HG03060 (cell line): ENCODE data around the gene CLCN4.

Source experiments
- ATAC-seq: cut with Tn5 transposase; IDR thresholded peaks from one replicate; pipeline ENCODE4 v1.9.1; 2021; ENCODE audit warnings: low read depth, moderate number of reproducible peaks; ENCODE audit not compliant: unreplicated experiment

Gene CLCN4

GRCh38 chrX:10165580-10166247 lies 8.9 kb downstream of the CLCN4 start:
- no peak for ATAC-seq

- no peak for ATAC-seq
Measured at GRCh38 chrX:10166248-10166716, 9.5 kb downstream of the CLCN4 start.

DNA sequence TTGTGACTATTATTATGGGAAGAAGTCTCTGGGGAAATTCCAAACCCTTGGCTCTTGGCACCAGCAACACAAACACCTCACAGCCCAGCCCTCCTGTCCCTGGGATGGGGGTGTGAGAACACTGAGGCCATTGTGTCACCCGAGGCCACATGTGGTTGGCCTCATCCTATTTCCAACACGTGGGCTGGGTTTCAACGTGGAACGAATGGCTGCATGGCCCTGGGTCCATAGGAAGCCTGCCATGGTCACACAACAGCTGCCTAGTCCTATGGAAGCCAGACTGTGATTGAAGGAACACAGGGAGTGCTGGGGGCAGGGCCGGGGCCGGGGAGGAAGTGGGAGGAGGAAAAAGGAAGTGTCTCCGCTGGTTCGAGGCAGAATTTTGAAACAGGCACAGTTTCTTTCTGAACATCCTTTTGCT lies 10.0 kb downstream of the CLCN4 start:
- no peak for ATAC-seq

DNA sequence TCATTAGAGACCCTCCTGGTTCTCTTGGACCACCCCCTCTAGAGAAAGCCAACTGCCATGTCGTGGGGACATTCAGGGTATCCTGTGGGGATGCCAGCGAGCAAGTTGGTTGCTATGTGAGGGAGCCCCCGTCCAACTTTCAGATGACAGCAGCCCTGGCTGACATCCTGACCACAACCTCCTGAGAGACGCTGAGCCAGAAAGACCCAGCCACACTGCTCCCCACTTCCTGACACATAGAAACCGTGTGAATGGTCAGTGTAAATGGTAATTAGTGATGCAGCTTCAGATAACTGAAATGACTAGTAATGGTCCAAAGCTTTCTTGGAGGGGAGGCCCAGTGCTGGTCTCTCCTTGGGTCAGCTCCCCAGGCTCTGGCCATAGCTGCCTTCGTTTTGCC lies 10.8 kb downstream of the CLCN4 start:
- ATAC-seq: no peak

DNA sequence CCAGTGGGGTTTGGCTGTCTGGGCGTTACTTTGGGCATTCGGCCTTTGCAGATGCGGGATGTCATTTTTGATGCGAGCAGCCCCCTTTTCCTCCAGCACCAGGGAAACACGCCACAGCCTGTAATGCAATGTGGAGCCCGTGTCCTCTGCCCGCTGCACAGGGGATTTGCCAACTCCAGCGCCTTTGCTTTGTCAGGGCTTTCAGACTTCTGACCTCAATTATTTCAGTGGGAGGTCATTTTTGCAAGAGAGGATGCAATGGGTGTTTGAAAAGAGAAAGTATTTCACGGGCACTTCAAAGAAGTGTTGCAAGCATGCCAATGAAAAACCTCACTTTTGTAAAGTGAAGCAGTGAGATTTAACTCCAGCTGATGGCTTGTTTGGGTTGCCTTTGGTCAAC lies 11.5 kb downstream of the CLCN4 start:
- no peak for ATAC-seq

DNA sequence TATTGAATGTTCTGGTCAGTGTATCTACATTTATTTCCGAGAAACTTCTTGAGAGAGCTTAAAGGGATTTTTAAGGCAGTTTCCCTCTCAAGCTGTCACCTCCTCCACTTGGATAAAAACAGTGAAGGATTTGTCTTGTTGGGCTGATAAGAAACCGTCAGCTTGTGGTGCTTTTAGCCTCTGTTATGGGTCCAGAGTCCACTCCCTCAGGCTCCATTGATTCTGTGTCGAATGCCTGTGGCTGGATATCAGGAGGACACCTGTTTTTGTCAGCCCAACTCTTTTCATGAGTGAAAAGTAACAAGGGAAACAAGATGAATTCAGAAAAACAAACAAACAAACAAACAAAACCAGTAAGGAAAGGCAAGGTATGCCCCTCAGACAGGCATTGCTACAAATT lies 12.4 kb downstream of the CLCN4 start:
- no peak for ATAC-seq

- no peak for ATAC-seq
Measured at GRCh38 chrX:10171249-10171648, 14.5 kb downstream of the CLCN4 start.

DNA sequence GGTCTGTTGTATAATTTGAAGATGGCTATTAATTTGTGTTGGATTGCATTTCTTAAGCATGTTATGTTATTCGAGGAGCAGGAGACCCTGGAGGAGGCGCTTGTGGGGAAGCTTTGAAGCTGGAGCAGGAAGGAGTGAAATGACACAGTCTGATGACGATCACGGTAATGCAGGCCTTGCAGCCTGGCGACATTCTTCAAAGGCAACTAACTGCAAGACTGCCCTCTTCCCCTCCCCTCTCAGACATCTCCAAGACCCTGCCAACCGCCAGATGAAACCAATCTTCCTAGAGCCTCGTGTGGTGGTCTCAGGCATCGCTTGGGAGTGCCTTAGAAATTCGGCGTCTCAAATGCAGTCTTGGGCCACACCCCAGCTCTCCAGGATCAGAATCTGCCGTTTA lies 16.1 kb downstream of the CLCN4 start:
- ATAC-seq: no peak

GRCh38 chrX:10173331-10173900 lies 16.6 kb downstream of the CLCN4 start:
- no peak for ATAC-seq

DNA sequence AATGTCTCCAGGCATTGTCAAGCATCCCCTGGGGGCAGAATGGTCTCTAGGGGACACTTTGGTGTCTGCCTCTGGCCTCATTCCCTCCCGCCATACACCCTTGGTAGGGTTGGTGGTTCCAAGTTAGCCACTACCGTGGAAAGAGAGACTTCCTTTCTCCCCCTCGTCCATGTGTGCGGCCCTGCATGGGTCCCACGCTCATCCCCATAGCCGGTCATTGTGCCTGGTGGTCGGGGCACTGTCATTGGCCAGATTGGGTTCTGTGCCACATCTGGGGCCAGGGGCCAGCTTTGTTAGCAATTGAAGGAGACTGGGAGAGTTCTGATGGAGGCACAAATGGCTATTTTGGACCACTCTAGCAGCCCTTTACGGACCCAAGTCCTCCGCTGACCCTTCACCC lies 17.3 kb downstream of the CLCN4 start:
- ATAC-seq: no peak

- ATAC-seq: no peak
Measured at GRCh38 chrX:10174810-10175209, 18.0 kb downstream of the CLCN4 start.

DNA sequence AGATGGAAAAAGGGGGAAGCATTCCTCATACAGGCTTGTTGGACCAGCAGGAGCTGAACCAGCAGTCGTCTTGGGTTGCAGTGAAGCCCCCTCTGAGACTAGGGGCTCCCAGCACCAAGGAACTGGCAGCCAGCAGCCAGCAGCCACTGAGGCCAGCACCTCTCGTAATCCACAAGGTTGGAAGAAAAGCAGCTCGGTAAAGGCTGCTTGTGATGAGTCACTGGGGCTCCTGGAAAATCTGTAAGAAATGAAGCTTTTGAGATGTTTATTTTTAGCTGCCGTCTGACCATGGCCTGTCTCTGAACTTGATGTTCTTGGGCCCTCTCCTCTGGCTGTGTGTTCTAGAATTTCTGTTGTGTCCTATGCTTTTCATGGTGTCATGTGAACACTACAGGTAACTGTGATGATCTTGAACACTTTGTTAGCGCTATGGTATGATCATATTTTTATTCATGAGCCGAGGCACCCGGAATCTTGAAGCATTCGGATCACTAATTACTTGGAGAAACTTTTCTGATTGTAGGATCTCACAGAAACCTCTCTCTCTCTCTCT lies 18.6 kb downstream of the CLCN4 start:
- ATAC-seq: no peak

GRCh38 chrX:10176121-10177003 lies 19.6 kb downstream of the CLCN4 start:
- ATAC-seq: no peak

DNA sequence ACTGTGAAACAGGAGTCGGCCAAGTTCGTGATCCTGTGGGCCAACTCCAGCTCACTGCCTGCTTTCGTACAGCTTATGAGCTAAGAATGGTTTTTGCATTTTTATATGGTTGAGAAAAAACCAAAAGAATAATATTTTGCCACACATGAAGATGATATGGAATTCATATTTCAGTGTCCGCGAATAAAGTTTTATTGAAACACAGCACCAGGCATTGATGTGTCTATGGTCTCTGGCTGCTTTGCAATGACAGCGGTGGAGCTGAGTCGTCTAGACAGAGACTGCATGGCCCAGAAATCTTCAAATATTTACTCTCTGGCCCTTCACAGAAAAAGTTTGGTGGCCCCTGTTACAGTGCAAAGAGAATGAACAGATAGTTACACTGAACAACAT lies 20.2 kb downstream of the CLCN4 start:
- no peak for ATAC-seq

DNA sequence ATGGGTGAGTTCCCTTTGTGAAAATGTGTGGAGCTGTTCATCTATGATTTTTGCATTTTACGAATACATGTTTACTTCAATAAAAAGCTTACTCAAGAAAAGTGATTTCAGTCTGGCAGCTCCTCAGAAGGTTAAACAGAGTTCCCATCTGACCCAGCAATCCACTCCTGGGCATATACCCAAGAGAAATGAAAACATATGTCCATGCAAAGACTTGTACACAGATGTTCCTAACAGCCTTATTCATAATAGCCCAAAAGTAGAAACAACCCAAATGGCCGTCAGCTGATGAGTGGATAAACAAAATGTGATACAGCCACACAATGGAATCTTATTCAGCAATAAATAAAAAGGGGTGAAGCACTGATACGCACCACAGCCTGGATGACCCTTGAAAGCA lies 20.8 kb downstream of the CLCN4 start:
- no peak for ATAC-seq

GRCh38 chrX:10178866-10179463 lies 22.2 kb downstream of the CLCN4 start:
- no peak for ATAC-seq

- ATAC-seq: no peak
Measured at GRCh38 chrX:10183760-10184159, 27.0 kb downstream of the CLCN4 start.

DNA sequence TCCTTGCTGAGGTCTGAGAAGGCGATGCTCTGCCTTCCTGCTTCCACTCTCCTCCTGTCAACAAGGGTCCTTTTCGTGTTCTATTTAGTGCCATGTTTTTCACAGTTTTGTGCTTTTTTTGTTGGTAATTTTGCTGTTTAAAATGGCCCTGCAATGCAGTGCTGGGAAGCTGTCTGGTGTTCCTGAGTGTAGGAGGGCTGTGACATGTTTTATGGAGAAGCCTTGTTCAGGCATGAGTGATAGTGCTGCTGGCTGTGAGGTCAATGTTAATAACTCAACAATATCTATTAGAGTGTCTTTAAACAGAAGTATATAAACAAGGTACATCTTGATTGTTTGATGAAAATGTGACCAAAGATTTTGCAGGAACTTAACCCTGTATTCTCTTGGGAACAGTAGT lies 27.6 kb downstream of the CLCN4 start:
- ATAC-seq: no peak

GRCh38 chrX:10186355-10186754 lies 29.6 kb downstream of the CLCN4 start:
- no peak for ATAC-seq

DNA sequence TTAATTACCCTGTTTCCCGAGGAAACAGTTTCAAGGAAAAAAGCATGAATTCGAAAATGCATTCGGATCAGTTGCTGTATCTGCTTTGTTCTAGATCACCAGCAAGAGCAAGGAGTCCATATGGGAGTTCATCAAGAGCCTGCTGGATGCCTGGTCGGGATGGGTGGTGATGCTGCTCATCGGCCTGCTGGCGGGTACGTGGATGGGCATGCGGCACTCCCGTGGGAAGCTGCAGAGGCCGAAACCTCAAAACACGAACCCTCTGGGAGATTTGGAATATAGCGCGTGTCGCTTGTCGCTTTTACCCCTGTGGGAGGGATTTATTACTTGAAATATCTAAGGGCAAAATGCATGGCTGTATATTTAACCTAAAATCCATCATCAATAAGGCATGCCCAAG lies 30.6 kb downstream of the CLCN4 start:
- no peak for ATAC-seq
